Measurements from ENCODE around the gene GADD45G.

- TF ChIP-seq CTCF (IDR thresholded peaks at IDR 0.05; ENCODE audit: insufficient read depth, low read depth, low read length) (no peak), EZH2 (IDR thresholded peaks at IDR 0.05; ENCODE audit: insufficient read depth, low read length) (no peak)
These were observed 27.9 kb downstream of the GADD45G start for GRCh38 chr9:89632736-89633135.

All from astrocyte (in vitro differentiated cells and primary cell).